GM12874 (cell line): ENCODE data around the gene CREB3L1.

Experiments used
- TF ChIP-seq, protein P1 (sequence below): IDR thresholded peaks from 2 replicates; pipeline ENCODE4 v1.5.1; 2011; ENCODE audit warnings: low read depth, mild to moderate bottlenecking, control low read depth, low read length, moderate library complexity; ENCODE audit not compliant: insufficient read depth

CREB3L1 gene

DNA sequence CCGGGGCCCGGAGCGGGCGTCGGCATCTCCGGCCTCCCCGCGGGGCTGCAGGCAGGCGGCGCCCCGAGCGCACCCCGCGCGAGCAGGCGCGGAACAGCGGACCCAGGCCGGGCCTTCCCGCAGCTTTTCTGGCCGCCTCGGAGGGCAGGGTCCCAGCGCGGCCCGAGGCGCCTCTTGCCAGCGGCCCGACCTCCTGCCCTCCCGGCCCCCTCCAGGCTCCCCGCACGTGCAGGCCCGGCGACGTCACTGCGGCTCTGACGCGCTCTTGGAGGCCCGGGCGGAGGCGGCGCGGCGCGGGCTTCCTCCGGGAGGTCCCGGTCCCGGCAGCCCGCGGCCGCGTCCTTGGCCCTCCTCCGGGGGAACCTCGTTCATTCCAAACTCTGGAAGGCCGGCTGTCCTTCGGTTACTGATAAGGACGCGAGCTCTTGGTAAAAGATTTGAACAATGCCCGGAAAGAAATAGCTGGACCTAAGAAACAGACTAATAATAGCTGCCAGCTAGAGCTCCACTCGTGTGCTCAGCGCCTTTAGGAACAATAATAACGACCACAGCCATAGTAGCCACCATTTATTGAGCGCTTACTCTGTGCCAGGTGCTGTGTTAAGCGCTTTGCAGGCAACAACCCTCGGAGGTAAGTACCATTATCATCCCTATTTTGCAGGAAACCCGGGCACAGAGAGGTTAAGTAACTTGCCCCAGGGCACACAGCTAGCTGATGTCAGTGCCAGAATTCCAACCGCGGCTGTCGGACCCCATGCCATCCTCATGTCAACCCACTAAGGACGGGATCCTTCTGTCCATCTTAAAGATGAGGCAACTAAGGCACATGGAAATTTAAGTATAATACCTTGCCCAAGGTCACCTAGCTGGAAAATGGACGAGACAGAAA is 39.1 kb upstream of the CREB3L1 start:
- TF ChIP-seq, protein P1, sequence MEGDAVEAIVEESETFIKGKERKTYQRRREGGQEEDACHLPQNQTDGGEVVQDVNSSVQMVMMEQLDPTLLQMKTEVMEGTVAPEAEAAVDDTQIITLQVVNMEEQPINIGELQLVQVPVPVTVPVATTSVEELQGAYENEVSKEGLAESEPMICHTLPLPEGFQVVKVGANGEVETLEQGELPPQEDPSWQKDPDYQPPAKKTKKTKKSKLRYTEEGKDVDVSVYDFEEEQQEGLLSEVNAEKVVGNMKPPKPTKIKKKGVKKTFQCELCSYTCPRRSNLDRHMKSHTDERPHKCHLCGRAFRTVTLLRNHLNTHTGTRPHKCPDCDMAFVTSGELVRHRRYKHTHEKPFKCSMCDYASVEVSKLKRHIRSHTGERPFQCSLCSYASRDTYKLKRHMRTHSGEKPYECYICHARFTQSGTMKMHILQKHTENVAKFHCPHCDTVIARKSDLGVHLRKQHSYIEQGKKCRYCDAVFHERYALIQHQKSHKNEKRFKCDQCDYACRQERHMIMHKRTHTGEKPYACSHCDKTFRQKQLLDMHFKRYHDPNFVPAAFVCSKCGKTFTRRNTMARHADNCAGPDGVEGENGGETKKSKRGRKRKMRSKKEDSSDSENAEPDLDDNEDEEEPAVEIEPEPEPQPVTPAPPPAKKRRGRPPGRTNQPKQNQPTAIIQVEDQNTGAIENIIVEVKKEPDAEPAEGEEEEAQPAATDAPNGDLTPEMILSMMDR: no peak

DNA sequence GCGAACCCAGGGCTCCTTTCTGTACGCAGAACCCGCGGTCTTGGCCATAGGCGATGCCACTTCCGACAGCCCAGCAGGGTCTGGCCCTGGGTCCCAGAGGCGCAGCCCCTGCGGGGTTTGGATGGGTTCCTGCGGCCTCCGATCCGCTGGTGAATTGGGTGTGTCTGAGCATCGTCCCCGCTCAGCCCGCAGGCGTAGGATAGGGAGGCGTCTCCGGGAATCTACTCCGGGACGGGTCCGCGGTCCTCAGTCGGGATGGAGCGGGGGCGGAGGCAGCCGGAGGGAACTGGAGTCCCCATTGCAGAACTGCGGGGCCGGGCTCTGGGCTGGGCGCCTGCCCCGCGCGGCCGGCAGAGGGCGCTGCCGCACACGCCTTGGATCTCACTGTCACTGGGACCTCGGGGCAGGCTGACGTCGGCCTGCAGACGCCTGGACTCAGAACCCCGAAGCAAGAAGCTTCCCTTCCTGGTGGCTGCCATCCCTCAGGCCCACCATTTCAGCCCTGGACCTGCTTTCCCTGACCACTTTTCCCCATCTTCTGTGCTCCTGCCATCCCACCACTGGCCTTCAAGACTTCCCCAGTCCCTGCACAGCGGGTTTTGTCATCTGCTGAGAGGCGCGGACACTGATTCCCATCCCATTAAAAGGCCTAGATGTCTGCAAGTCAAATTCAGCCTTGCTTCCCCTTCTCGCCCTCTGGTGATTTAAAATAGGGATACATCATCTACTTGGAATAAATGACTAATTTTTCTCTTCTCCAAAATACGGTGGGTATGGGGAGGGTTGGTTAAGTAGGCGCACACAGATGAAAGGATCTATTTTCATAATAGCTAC is 38.3 kb upstream of the CREB3L1 start:
- TF ChIP-seq, protein P1: peak; percentile 100

DNA sequence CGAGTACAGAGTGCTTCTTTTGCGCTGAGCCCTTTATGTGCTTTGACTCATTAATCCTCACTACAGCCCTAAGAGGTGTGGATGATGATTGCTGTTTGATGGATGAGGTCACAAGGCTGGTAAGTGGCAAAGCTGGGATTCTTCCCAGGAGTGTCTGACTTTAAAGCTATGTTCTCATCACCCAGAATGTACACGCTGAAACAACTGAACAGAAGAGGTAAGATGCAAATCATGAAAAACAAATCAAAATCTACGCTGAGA is 37.7 kb upstream of the CREB3L1 start:
- TF ChIP-seq, protein P1: no peak

DNA sequence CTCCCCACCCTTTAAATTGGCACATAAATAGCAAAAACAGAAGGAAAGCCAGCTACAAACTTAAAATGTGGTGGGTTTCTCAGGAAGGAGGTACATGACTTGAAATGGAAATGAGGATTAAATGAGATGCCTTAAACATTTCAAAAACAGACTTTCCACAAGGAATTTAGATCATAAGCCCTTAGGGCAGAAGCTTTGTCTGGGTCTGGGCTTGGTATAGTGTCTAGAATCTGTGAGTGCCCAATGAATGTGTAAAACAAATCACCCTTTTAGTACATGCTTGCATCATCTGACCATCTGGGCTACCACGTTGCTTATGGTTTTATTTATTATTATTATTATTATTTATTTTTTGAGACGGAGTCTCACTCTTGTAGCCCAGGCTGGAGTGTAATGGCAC is 37.1 kb upstream of the CREB3L1 start:
- TF ChIP-seq, protein P1: no peak

DNA sequence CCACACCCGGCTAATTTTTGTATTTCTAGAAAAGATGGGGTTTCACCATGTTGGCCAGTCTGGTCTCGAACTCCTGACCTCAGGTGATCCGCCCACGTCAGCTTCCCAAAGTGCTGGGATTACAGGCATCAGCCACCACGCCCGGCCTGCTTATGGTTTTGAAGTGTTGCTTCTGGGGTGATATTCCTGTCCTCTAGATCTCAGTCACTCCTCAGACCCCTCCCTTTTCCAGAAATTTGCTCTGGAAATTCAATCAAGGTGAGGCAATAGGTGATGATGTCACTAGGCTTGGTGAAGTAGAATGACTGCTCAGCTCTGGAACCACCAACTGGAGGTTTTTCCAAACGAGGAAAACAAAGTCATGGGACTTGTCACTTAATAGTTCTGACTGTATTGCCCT is 36.6 kb upstream of the CREB3L1 start:
- TF ChIP-seq, protein P1: no peak

DNA sequence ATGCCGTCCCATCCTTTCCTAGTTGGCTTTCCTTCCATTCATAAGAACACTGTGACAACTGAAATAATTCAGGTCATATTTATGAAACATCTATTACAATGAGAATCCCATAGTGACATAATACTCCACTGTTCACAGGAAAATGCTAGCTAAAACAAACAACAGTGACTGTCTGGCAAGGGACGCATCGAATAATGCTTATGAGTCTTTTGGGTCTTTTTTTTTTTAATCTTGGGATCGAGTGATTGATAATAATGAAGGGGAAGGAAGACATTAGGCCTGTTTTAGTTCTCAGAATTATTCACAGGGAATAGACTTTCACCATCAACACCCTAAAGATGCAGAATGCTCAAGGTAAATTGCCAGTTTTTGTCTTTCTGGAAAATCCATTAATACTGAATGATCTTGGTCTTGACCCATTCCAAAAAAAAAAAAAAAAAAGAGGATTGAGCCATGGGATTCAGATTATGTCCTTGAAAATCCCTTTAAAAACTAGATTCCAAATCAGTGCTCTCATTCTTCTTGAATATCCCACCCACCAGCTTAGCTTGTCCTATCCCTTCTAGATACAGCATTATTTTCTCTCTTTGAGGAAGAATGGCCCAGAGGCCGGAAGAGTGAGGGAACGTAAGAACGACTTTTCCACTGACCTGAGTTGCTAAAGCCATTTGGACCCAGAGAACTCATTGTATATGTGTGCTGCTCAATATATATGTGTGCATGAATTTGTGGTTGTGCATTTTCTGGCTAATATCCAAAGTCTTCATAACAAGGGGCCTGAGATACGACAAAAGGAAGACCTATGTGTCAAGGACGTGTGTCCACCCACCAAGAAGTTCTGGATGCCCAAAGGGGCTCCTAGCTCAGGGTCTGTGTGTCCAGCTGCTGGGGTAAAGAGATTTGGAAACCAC is 35.2 kb upstream of the CREB3L1 start:
- TF ChIP-seq, protein P1: no peak
